Measurements from ENCODE around the gene HSPA6.
A peak's percentile ranks its signal among the peaks of the same experiment; 100 is the strongest.

DNA sequence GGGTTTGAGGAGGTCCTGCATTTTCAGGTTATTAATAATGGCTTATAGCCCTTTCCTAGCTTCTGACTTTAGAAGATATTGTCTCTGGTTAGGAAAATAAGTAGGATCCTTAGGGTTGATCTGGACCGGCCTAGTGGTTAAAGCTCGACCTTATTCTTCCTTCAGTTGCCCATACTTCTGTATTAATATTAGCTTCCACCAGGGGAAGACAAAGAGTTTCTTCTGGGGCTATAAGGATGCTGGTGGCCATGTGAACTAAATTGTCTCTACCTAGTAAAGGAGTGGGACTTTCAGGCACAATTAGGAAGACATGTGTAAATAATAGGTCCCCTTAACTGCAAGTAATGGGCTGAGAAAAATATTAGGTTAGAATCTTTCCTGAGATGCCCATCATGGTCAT is 39.7 kb upstream of the HSPA6 start:
- TF ChIP-seq CTCF (IDR thresholded peaks at IDR 0.05) = peak; percentile 24
- TF ChIP-seq EZH2 (IDR thresholded peaks at IDR 0.05) = no peak
- no peak for TF ChIP-seq EZH2phosphoT487 (IDR thresholded peaks at IDR 0.05)
